ENCODE measurements around the gene RADIL.

Gene RADIL

GRCh38 chr7:4817178-4817901 lies 66.2 kb downstream of the RADIL start:
- Histone ChIP-seq H3K79me2 (ENCODE audit: low read length) (no peaks in the 10 kb centered on the region), H3K27ac (ENCODE audit: low read length) (no peak overlapping the region), H2AFZ (ENCODE audit: low read depth, low read length) (no peak overlapping the region), H3K9me3 (ENCODE audit: insufficient read depth, low read length) (no peaks in the 10 kb centered on the region), H3K27me3 (ENCODE audit: low read depth, low read length) (no peaks in the 10 kb centered on the region), H3K4me1 (ENCODE audit: low read length) (no peaks in the 10 kb centered on the region), H3K36me3 (replicated peaks; ENCODE audit: low read depth, low read length) (no peaks in the 10 kb centered on the region), H4K20me1 (ENCODE audit: insufficient read depth, low read length) (no peaks in the 10 kb centered on the region), H3K4me2 (ENCODE audit: low read length) (no peak overlapping the region), H3K4me3 (ENCODE audit: low read length) (no peak overlapping the region), H3K9ac (ENCODE audit: low read length) (no peak overlapping the region)
- TF ChIP-seq CTCF (IDR thresholded peaks at IDR 0.05; ENCODE audit: low read depth, low read length) (no peak), EZH2phosphoT487 (IDR thresholded peaks at IDR 0.05; ENCODE audit: low read depth) (no peak)

GRCh38 chr7:4816419-4817080 lies 67.0 kb downstream of the RADIL start:
- no peak for TF ChIP-seq EZH2phosphoT487 (IDR thresholded peaks at IDR 0.05; ENCODE audit: low read depth)
- no peak for TF ChIP-seq CTCF (IDR thresholded peaks at IDR 0.05; ENCODE audit: low read depth, low read length)
- H3K27me3 ChIP-seq (ENCODE audit: low read depth, low read length) = no peaks in the 10 kb centered on the region
- H3K79me2 ChIP-seq (ENCODE audit: low read length) = no peaks in the 10 kb centered on the region
- H3K36me3 ChIP-seq (replicated peaks; ENCODE audit: low read depth, low read length) = no peaks in the 10 kb centered on the region
- H3K9ac ChIP-seq (ENCODE audit: low read length) = no peak overlapping the region
- H2AFZ ChIP-seq (ENCODE audit: low read depth, low read length) = no peak overlapping the region
- no peaks in the 10 kb centered on the region for H3K9me3 ChIP-seq (ENCODE audit: insufficient read depth, low read length)
- H3K27ac ChIP-seq (ENCODE audit: low read length) = no peak overlapping the region
- H3K4me1 ChIP-seq (ENCODE audit: low read length) = no peaks in the 10 kb centered on the region
- no peak overlapping the region for H3K4me2 ChIP-seq (ENCODE audit: low read length)
- no peaks in the 10 kb centered on the region for H4K20me1 ChIP-seq (ENCODE audit: insufficient read depth, low read length)
- no peak overlapping the region for H3K4me3 ChIP-seq (ENCODE audit: low read length)

GRCh38 chr7:4815609-4816418 lies 67.7 kb downstream of the RADIL start:
- TF ChIP-seq CTCF (IDR thresholded peaks at IDR 0.05; ENCODE audit: low read depth, low read length) (no peak), EZH2phosphoT487 (IDR thresholded peaks at IDR 0.05; ENCODE audit: low read depth) (no peak)

GRCh38 chr7:4815121-4815520 lies 68.4 kb downstream of the RADIL start:
- TF ChIP-seq CTCF (IDR thresholded peaks at IDR 0.05; ENCODE audit: low read depth, low read length) = no peak
- TF ChIP-seq EZH2phosphoT487 (IDR thresholded peaks at IDR 0.05; ENCODE audit: low read depth) = no peak
- Histone ChIP-seq H3K4me1 (ENCODE audit: low read length) (no peaks in the 10 kb centered on the region), H3K4me3 (ENCODE audit: low read length) (no peak overlapping the region), H2AFZ (ENCODE audit: low read depth, low read length) (no peak overlapping the region), H3K9me3 (ENCODE audit: insufficient read depth, low read length) (no peaks in the 10 kb centered on the region), H3K27ac (ENCODE audit: low read length) (no peak overlapping the region), H3K9ac (ENCODE audit: low read length) (no peak overlapping the region), H4K20me1 (ENCODE audit: insufficient read depth, low read length) (no peaks in the 10 kb centered on the region), H3K79me2 (ENCODE audit: low read length) (no peaks in the 10 kb centered on the region), H3K36me3 (replicated peaks; ENCODE audit: low read depth, low read length) (no peaks in the 10 kb centered on the region), H3K4me2 (ENCODE audit: low read length) (no peak overlapping the region), H3K27me3 (ENCODE audit: low read depth, low read length) (no peaks in the 10 kb centered on the region)

More at GRCh38 chr7:4815609-4816418, 67.7 kb downstream of the RADIL start:
- H4K20me1 ChIP-seq (ENCODE audit: insufficient read depth, low read length) = no peaks in the 10 kb centered on the region
- H3K4me1 ChIP-seq (ENCODE audit: low read length) = no peaks in the 10 kb centered on the region
- H3K27ac ChIP-seq (ENCODE audit: low read length) = no peak overlapping the region
- no peaks in the 10 kb centered on the region for H3K27me3 ChIP-seq (ENCODE audit: low read depth, low read length)
- no peaks in the 10 kb centered on the region for H3K36me3 ChIP-seq (replicated peaks; ENCODE audit: low read depth, low read length)
- no peak overlapping the region for H3K4me2 ChIP-seq (ENCODE audit: low read length)
- H2AFZ ChIP-seq (ENCODE audit: low read depth, low read length) = no peak overlapping the region
- H3K4me3 ChIP-seq (ENCODE audit: low read length) = no peak overlapping the region
- H3K9me3 ChIP-seq (ENCODE audit: insufficient read depth, low read length) = no peaks in the 10 kb centered on the region
- H3K9ac ChIP-seq (ENCODE audit: low read length) = no peak overlapping the region
- H3K79me2 ChIP-seq (ENCODE audit: low read length) = no peaks in the 10 kb centered on the region

Data from OCI-LY3 (cell line).